SK-N-MC (cell line): ENCODE measurements around the gene FAM184A.

ENCODE experiments used
- EZH2 ChIP-seq: fragments of 200-600 bp; sonication (generic); IDR thresholded peaks from one replicate; pipeline ENCODE4 v1.6.1; 2017; ENCODE audit warnings: antibody characterized with exemption
- POLR2AphosphoS5 ChIP-seq: IDR thresholded peaks from 2 replicates; pipeline ENCODE4 v1.6.1; 2012; ENCODE audit warnings: mild to moderate bottlenecking, low read depth, low read length, borderline replicate concordance

DNA sequence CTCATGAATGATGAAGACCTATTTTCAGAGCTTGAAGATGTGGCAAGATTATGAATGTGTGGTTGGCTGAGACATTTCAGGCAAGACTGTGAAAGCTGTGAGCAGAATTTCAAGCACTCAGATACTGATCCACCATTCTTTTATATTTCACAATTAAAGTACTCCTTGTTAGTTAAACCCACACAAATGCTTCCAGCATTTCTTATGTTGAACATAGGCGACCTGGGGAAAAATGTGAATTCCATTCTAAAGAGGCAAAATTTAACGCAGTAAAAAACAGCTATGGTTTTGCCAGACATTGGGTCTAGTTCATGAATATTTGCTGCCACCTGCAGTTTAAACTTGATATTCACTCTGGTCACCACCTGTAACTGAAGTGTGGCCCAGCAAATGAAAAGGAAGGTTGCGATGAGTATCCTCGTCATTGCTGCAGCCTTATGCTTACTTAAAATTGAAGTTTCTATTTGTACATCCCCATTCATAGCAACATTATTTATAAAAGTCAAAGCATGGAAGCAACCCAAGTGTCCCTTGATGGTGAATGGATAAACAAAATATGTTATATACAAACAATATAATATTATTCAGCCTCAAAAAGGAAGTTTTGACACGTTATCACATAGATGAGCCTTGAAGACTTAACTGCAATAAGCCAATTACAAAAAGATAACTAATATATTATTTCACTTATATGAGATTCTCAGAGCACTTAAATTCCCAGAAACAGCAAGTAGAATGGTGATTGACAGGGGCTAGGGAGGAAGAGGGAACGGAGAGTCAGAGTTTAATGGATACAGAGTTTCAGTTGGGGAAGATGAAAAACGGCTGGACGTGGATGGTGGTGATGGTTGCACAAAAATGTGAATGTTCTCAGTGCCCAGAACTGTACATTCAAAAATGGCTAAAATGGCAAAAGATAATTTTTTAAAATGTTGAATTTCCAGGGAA is 32.4 kb upstream of the FAM184A start:
- TF ChIP-seq EZH2 (no peak), POLR2AphosphoS5 (no peak)
